K562 (cell line): ENCODE results near the gene DCP2. TPM values are rescaled to one million over a fixed set of nuclear protein-coding genes. Genes with fewer than 3 reads are reported as not detected.

Experiments used
- ADNP ChIP-seq: fragments of 200-800 bp; sonication (Bioruptor generic); IDR thresholded peaks from 2 replicates; pipeline ENCODE4 v1.6.1; 2016; ENCODE audit warnings: missing genetic modification characterization, missing compliant biosample characterization
- CEBPG ChIP-seq, 3 experiments: fragments of 200-800 bp in 1 of 3; sonication (Bioruptor generic) in 1 of 3; sonication (generic) in 1 of 3; formaldehyde crosslinking in 1 of 3; IDR thresholded peaks in 2 of 3; conservative IDR thresholded peaks in 1 of 3; 2 replicates each; pipeline versions ENCODE4 v1.6.1 to v1.8.0; 2016 to 2022; ENCODE audit warnings: missing compliant biosample characterization in 2 of 3, missing genetic modification characterization in 2 of 3, mild to moderate bottlenecking in 1 of 3, missing genetic modification reagents in 1 of 3
- KDM1A ChIP-seq, 2 experiments: fragments of 450-650 bp; IDR thresholded peaks; 2 replicates each; pipeline ENCODE4 v1.6.1; 2016; ENCODE audit warnings: mild to moderate bottlenecking in 2 of 2
- MAFF ChIP-seq: IDR thresholded peaks from 2 replicates; pipeline ENCODE4 v1.6.1; 2012; ENCODE audit warnings: low read length, improper control_type of control experiment
- MAFG ChIP-seq: fragments of 450-650 bp; conservative IDR thresholded peaks from 2 replicates; pipeline ENCODE4 v1.6.1; 2016; ENCODE audit warnings: missing genetic modification characterization, missing compliant biosample characterization
- MAFK ChIP-seq: IDR thresholded peaks from 2 replicates; pipeline ENCODE4 v1.6.1; 2011; ENCODE audit warnings: low read length, improper control_type of control experiment
- MED1 ChIP-seq: sonication (generic); formaldehyde crosslinking; IDR thresholded peaks from 2 replicates; pipeline ENCODE4 v1.8.1; 2023; ENCODE audit warnings: missing genetic modification reagents, borderline replicate concordance
- NCOA6 ChIP-seq: fragments of 450-650 bp; IDR thresholded peaks from 2 replicates; pipeline ENCODE4 v1.6.1; 2017; ENCODE audit warnings: mild to moderate bottlenecking
- OTX1 ChIP-seq: fragments of 450-650 bp; formaldehyde crosslinking; IDR thresholded peaks from 2 replicates; pipeline ENCODE4 v1.4.0; 2022; ENCODE audit warnings: mild to moderate bottlenecking
- PML ChIP-seq: IDR thresholded peaks from 2 replicates; pipeline ENCODE4 v1.6.1; 2012; ENCODE audit warnings: low read length, inconsistent platforms
- PTBP1 ChIP-seq: fragments of 200-400 bp; formaldehyde crosslinking; IDR thresholded peaks from 2 replicates; pipeline ENCODE4 v1.6.1; 2017; ENCODE audit warnings: low read depth, low read length
- SMAD4 ChIP-seq: fragments of 250-450 bp; sonication (Bioruptor Pico); conservative IDR thresholded peaks from 2 replicates; pipeline ENCODE4 v1.8.0; 2021; ENCODE audit warnings: inconsistent platforms, mild to moderate bottlenecking, moderate library complexity
- ZBTB8A ChIP-seq: fragments of 450-650 bp; IDR thresholded peaks from 2 replicates; pipeline ENCODE4 v1.6.1; 2018; ENCODE audit warnings: mild to moderate bottlenecking, moderate library complexity; ENCODE audit not compliant: partially characterized antibody
- ZNF23 ChIP-seq: fragments of 250-450 bp; sonication (Bioruptor Pico); IDR thresholded peaks from 2 replicates; pipeline ENCODE4 v1.4.0; 2020; ENCODE audit warnings: mild to moderate bottlenecking
- ZNF316 ChIP-seq: fragments of 450-650 bp; IDR thresholded peaks from 2 replicates; pipeline ENCODE4 v1.6.1; 2016
- polyA plus RNA-seq, 8 experiments: library from polyadenylated mRNA; depleted of rRNA in 4 of 8; stranded (reverse) in 5 of 8; unstranded in 3 of 8; fragments of >200 nt; fragmentation: Nextera tagmentation in 2 of 8; fragmentation: Illumina TruSeq in 1 of 8; extraction: Ambion mirVana in 2 of 8; extraction: Trizol in 1 of 8; gene quantifications; 2 replicates each; pipeline versions ENCODE4 v1.2.1 to v1.2.3, GENCODE V29; 2011 to 2014; ENCODE audit warnings: inconsistent platforms in 1 of 8, missing spikeins in 1 of 8
- total RNA-seq, 7 experiments: library from RNA; depleted of rRNA in 6 of 7; stranded (reverse); fragments of >200 nt in 6 of 7; fragmentation: Illumina TruSeq in 2 of 7; extraction: Trizol in 2 of 7; gene quantifications; 2 replicates each; pipeline versions ENCODE4 v1.2.1 to v1.2.3, GENCODE V29; 2011 to 2021; ENCODE audit warnings: low replicate concordance in 1 of 7
- TF ChIP-seq, protein P1 (sequence below): sonication (generic); formaldehyde crosslinking; IDR thresholded peaks from 2 replicates; pipeline ENCODE4 v1.8.0; 2023; ENCODE audit warnings: mild to moderate bottlenecking, missing genetic modification reagents
- TF ChIP-seq, protein P2 (sequence below): fragments of 450-650 bp; IDR thresholded peaks from 2 replicates; pipeline ENCODE4 v1.6.1; 2016; ENCODE audit warnings: missing biosample characterization, missing genetic modification characterization
- TF ChIP-seq, protein P3 (sequence below): fragments of 250-450 bp; sonication (Bioruptor Pico); IDR thresholded peaks from 2 replicates; pipeline ENCODE4 v1.5.0; 2021
- TF ChIP-seq, protein P4 (sequence below): IDR thresholded peaks from 3 replicates; pipeline ENCODE4 v1.6.1; 2011; ENCODE audit warnings: borderline replicate concordance, mild to moderate bottlenecking, moderate library complexity; ENCODE audit not compliant: insufficient read length; ENCODE audit errors: extremely low read depth
- TF ChIP-seq, protein P5 (sequence below): IDR thresholded peaks from 2 replicates; pipeline ENCODE4 v1.6.1; 2011; ENCODE audit not compliant: insufficient read length; ENCODE audit errors: extremely low read depth

Gene DCP2
- total and polyA plus RNA-seq, 9 of the 15 experiments (the other 6 are each of a cell fraction or from before 2014, with no cell fraction given): 25.9 to 109 (median 46.7) TPM

DNA sequence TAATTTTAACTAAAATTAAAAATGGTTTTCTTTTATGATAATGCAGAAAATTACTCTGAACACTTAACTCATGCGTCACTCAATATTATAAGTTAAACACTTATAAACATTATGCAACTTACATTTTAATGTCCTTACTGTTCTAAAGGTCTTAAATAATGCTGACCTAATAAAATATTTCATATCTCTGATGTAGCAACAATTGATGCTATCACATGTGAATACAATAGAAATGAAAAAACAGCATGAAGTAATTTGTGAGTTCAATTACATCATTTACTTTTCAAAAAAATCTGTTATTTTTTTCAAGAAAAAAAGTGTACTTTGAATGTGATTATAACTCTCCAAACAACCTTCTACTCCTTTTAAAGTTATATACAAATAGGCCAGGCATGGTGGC, 28.1 kb upstream of the DCP2 start (continued):
- TF ChIP-seq, protein P1, sequence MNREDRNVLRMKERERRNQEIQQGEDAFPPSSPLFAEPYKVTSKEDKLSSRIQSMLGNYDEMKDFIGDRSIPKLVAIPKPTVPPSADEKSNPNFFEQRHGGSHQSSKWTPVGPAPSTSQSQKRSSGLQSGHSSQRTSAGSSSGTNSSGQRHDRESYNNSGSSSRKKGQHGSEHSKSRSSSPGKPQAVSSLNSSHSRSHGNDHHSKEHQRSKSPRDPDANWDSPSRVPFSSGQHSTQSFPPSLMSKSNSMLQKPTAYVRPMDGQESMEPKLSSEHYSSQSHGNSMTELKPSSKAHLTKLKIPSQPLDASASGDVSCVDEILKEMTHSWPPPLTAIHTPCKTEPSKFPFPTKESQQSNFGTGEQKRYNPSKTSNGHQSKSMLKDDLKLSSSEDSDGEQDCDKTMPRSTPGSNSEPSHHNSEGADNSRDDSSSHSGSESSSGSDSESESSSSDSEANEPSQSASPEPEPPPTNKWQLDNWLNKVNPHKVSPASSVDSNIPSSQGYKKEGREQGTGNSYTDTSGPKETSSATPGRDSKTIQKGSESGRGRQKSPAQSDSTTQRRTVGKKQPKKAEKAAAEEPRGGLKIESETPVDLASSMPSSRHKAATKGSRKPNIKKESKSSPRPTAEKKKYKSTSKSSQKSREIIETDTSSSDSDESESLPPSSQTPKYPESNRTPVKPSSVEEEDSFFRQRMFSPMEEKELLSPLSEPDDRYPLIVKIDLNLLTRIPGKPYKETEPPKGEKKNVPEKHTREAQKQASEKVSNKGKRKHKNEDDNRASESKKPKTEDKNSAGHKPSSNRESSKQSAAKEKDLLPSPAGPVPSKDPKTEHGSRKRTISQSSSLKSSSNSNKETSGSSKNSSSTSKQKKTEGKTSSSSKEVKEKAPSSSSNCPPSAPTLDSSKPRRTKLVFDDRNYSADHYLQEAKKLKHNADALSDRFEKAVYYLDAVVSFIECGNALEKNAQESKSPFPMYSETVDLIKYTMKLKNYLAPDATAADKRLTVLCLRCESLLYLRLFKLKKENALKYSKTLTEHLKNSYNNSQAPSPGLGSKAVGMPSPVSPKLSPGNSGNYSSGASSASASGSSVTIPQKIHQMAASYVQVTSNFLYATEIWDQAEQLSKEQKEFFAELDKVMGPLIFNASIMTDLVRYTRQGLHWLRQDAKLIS (CRISPR knock-in tag): no peak
- TF ChIP-seq SMAD4 (CRISPR knock-in tag) (no peak), PML (no peak), KDM1A (IDR thresholded peaks at IDR 0.05) (no peak), MAFF (peak; percentile 42; the same call in 1 of the 2 replicates), NCOA6 (no peak), PTBP1 (no peak), ZBTB8A (no peak), ZNF316 (peak; percentile 87), MAFG (tag) (peak; percentile 9; the same call in 1 of the 2 replicates), CEBPG (CRISPR knock-in tag; IDR thresholded peaks at IDR 0.05) (no peak), CEBPG (tag; conservative IDR thresholded peaks at IDR 0.05 in 1 of 2, IDR thresholded peaks at IDR 0.05 in 1 of 2) (peak; percentile 22 to 44; a peak in 1 of 4 replicates), ZNF23 (CRISPR knock-in tag) (no peak), ADNP (no peak), MAFK (peak; percentile 27; the same call in 1 of the 2 replicates), MED1 (CRISPR knock-in tag) (no peak), OTX1 (CRISPR knock-in tag) (no peak)
- TF ChIP-seq, protein P2, sequence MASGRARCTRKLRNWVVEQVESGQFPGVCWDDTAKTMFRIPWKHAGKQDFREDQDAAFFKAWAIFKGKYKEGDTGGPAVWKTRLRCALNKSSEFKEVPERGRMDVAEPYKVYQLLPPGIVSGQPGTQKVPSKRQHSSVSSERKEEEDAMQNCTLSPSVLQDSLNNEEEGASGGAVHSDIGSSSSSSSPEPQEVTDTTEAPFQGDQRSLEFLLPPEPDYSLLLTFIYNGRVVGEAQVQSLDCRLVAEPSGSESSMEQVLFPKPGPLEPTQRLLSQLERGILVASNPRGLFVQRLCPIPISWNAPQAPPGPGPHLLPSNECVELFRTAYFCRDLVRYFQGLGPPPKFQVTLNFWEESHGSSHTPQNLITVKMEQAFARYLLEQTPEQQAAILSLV (tag): no peak
- TF ChIP-seq, protein P3, sequence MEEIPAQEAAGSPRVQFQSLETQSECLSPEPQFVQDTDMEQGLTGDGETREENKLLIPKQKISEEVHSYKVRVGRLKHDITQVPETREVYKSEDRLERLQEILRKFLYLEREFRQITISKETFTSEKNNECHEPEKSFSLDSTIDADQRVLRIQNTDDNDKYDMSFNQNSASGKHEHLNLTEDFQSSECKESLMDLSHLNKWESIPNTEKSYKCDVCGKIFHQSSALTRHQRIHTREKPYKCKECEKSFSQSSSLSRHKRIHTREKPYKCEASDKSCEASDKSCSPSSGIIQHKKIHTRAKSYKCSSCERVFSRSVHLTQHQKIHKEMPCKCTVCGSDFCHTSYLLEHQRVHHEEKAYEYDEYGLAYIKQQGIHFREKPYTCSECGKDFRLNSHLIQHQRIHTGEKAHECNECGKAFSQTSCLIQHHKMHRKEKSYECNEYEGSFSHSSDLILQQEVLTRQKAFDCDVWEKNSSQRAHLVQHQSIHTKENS: no peak
- TF ChIP-seq, protein P4, sequence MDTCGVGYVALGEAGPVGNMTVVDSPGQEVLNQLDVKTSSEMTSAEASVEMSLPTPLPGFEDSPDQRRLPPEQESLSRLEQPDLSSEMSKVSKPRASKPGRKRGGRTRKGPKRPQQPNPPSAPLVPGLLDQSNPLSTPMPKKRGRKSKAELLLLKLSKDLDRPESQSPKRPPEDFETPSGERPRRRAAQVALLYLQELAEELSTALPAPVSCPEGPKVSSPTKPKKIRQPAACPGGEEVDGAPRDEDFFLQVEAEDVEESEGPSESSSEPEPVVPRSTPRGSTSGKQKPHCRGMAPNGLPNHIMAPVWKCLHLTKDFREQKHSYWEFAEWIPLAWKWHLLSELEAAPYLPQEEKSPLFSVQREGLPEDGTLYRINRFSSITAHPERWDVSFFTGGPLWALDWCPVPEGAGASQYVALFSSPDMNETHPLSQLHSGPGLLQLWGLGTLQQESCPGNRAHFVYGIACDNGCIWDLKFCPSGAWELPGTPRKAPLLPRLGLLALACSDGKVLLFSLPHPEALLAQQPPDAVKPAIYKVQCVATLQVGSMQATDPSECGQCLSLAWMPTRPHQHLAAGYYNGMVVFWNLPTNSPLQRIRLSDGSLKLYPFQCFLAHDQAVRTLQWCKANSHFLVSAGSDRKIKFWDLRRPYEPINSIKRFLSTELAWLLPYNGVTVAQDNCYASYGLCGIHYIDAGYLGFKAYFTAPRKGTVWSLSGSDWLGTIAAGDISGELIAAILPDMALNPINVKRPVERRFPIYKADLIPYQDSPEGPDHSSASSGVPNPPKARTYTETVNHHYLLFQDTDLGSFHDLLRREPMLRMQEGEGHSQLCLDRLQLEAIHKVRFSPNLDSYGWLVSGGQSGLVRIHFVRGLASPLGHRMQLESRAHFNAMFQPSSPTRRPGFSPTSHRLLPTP: no peak
- TF ChIP-seq, protein P5, sequence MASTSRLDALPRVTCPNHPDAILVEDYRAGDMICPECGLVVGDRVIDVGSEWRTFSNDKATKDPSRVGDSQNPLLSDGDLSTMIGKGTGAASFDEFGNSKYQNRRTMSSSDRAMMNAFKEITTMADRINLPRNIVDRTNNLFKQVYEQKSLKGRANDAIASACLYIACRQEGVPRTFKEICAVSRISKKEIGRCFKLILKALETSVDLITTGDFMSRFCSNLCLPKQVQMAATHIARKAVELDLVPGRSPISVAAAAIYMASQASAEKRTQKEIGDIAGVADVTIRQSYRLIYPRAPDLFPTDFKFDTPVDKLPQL: no peak
